Fibroblast of skin of right biceps (primary cell): Measurements from ENCODE around the gene TMEM139.
"Not testable (repeated sequence)": the region's sequence is repeated elsewhere in the genome, so short reads cannot be mapped to it uniquely, and the experiment has no call there.

Experiments used
- DNase-seq: peaks from one replicate; pipeline ENCODE4 v3.0.0-alpha.2; 2013

Gene TMEM139

DNA sequence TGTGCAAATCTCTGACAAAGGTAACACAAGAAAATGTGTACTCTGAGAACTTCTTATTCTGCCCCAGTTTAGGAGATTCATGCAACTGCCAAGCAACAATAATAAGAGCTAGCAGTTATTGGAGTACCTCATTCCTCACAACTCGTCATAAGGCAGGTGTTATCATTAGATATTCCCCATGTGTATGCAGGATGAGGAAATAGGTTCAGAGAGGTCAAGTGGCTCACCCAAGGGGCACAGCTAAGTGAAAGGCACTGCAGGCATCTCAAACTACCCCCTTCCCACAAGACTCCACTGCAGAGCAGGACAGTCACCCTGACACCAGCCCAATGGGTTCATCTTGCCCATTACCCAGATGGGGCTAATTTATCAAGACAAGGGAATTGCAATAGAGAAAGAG, 22.9 kb upstream of the TMEM139 start:
- DNase-seq, result no peak

DNA sequence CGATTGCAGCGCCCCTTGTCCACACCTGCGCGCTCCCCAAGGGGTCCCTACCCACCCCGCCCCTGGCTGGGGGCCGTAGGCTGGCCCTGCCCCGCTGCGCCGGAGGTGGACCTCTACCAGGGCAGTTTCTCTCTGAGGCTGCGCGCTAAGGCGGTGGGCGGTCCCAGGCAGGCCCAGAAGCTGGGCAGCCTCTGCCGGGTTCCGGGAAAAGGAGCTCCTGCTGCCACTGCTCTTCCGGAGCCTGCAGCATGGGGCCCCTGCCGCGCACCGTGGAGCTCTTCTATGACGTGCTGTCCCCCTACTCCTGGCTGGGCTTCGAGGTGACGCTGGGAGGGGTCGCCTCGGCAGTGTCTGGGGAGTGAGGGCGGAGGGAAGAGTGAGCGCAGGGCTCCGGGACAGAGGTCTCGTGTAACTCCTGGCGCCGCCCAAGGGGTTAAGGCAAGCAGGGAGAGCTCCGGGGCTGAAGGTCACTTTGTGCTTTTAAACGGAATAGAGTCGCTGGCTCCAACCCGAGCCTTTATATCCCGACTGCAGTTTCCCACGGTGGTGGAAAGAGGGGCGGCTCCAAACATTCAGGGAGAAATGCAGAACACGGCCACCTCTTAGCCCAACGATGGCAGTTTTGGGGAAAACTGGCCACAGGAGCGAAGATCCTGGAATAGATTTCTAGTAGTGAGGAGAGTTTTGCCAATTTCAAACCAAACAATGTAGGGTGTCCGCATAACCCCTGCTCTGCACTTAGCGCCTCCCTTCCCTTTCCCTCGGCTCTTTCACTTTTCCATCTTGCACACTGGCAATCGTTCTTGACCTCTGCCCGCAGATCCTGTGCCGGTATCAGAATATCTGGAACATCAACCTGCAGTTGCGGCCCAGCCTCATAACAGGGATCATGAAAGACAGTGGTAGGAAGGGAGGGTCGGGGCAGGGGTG, 21.2 kb upstream of the TMEM139 start, which contains the start of gene GSTK1:
TSS of gene GSTK1 (plus strand) at position 176 of the 930 bp plus-strand sequence. CDS start at position 249, 73 bp downstream.
- peak; percentile 68 for DNase-seq

DNA sequence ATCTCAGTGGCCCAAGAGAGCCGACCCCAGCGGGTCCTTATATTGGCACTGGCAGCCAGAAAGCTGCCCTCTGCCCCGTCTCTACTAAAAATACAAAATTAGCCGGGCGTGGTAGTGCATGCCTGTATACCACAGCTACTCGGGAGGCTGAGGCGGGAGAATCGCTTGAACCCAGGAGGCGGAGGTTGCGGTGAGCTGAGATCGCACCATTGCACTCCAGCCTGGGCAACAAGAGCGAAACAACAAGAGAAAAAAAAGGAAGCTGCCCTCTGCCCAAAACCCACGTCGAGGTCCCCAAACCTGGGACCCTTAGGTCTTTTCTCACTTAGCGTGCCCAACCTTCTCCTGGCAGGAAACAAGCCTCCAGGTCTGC, 20.6 kb upstream of the TMEM139 start:
- DNase-seq, result not testable (repeated sequence)

DNA sequence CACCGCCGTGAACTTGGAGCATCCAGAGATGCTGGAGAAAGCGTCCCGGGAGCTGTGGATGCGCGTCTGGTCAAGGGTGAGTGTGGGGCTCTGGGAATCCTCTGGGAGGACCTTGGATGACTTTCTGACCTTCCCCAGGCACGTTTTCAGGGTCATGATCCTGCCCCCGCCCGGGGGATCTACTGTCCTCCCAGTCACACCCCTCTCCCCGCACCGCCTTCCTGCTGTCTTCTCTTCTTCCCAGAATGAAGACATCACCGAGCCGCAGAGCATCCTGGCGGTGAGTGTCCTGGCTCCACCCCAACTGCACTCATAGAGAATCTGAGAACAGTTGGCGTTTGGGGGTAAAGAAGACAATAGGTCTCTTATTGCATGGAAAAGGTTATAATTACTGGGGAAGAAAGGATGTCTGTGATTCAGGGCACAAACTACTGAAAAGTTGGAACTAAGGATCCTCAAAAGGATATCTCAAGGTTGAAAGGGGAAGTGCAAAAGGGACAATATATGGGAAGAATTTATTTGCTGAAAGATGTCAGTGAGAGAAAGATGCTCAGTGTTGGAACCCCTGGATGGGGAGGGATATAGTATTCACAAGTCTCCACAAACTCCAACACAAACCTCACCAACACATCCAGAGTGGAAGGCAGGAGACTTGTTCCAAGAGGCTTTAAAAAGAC, 19.6 kb upstream of the TMEM139 start:
- no peak for DNase-seq

DNA sequence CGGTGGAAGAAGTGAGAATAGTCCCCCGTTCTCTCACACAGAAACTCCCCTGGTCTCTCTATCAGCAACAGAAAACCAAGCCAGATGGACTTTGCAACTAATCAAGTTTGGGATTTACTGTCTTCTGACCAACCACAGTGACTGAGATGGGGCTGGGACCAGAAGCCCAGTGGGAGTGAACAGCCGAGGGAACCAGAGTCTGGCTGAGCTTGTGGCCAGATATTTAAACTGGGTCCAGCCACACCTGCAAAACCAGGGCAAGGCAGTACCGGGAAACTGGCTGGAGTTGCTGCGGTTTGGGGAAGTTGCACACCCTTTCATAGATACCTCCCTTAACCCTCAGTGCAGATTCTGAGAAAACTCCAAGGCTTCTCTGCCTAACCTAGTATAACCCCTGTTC, 15.5 kb upstream of the TMEM139 start:
- DNase-seq, result no peak

DNA sequence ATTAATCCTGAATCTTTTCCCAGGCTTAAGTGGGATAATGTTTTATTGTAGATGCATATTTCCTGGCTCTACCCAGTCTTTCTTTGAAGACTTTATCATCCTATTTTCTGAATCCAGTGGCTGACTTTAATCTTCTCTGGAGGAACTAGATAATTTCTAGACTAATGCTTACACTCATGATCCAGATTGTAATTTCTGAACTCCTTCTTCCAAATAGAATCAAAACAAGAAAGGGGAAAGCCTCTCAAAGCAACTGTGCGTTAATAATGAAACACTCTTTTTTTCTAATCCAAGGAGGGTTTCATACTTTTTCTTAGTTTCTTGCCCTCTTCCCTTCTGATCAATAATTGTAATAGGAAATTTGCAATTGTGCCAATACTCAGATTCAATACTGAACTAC, 13.5 kb upstream of the TMEM139 start:
- DNase-seq, result no peak

DNA sequence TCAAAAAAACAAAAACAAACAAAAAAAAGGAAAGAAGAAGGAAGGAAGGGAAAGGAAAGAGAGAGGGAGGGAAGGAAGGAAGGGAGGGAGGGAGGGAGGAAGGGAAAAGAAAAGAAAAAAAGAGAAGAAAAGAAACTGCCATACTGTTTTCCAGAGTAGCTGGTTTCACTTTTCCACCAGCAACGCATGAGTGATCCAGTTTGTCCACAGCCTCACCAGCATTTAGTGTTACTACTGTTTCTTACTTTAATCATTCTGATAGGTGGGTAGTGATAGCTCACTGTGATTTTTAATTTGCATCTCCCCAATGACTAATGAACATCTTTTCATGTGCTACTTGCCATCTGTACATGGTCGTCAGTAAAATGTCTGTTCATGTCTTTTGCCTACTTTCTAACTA, 11.9 kb upstream of the TMEM139 start:
- no peak for DNase-seq

DNA sequence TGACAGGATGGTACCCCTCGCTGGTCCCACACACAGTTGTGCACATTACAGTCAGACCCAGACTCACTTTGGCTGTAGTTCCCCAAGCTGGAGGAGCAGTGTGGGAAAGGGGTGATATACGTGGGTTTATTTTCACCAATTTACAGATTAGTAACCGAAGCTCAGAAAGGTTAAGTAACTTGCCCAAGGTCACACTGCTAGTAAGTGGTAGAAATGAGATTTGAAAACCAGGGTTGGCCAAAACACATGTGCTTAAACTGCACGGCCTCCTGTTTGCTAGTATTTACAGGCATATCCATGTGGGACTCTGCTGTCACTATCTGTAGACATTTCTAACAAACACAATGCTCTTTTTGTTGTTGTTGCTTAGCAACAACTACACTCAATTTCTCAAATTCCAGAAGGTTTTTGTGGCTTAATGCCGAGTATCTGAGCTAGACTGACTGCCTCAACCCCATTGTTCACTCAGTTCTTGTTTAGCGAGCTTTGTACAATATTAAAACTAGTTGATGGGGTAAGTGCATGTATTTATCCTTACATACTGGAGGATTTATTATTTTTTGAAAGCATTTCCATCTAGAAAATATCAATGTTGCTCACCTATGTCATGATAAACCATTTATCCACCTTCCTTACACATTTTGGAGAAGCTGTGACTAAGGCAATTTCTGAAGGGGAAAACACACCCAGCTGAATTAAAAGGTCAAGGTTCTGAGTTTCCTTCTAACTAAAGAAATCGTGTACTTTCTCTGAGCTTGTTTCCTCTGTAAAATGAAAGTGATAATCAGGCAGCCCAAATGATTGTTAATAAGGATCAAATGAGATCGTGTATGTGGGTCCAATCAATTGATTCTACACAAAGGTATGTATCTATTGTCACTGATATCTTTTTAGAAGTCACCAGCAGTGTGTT, 5.3 kb upstream of the TMEM139 start:
- peak; percentile 66 for DNase-seq

DNA sequence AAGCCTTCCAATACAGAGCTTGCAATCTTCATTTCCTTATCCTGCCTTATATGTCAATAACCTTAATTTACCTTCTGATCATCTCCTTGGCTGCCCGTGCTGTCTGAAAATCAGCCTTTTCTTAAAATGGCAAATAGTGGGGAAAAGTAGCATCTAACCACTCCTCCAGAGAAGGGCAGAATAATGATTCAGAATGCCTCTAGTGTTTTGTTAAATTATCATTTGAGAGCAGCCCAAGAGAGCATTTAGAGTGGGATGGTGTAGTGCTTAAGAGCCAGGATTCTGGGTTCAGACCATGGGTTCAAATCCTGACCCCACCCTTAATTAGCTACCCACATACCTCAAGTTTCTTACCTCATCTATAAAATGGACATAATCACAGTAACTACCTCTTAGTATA, 4.6 kb upstream of the TMEM139 start:
- DNase-seq, result no peak

DNA sequence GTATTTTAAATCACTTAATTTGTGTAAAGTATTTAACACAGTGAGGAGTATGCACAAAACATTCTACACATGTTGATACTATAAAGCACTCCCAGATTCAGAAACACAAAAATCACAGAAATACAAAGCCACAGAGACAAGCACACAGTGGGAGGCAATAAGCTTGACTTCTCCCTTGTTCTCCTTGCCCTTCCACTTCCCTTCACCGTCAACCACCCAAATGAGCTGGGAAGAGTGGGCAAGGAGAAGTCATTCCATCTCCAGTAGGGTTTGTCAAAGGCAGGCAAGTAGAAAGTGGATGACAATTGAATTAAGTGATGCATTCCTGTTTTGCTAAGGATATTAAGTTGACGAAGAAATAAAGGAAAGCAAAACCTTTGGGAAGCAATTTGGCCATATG, 4.2 kb upstream of the TMEM139 start:
- DNase-seq, result no peak

DNA sequence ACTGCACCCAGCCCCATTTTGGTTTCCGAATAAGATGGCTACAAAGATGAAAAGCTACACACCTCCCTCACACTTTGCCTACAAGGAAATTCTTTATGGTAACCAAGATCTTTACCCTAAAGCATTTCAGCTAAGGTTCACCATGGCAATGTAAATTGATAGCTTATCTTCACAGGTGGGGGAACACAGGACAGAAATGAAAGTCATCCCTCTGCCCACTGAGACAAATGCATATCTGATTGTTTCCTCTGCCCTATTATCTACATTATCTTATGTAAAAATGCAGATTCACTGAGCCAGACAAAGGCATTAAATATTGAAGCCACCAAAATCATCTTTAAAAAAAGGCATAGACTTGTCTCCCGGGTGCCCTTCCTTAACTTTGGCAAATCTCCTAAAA, 3.2 kb upstream of the TMEM139 start:
- no peak for DNase-seq

DNA sequence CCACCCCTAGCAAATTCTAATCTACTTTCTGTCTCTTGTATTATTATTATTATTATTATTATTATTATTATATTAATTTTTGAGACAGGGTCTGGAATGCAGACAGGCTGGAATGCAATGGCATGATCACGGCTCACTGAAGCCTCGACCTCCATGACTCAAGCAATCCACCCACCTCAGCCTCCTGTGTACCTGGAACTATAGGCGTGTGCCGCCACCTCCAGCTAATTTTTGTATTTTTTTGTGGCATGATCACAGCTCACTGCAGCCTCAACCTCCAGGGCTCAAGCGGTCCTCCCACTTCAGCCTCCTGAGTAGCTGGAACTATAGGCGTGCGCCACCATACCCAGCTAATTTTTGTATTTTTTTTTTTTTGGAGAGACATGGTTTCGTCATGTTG, 2.6 kb upstream of the TMEM139 start:
- no peak for DNase-seq

DNA sequence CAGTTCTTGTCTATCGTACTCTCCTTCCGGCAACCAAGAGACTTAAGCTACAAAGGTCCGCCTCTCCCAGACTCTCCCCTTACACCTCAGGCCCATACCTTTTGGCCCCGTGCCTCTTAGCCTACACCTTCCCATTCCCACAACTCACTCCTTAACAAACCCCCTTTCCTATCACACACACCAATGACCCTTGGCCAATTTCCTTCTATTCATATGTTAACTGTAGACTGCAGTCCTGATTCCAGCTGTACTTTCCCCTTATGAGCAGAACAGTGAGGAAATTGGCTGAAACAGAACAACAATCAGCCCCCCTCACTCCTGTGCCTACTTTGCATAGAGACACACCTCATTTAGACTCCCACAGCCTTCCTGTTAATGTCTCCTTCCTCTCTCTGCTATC, 1.4 kb upstream of the TMEM139 start:
- DNase-seq, result no peak

DNA sequence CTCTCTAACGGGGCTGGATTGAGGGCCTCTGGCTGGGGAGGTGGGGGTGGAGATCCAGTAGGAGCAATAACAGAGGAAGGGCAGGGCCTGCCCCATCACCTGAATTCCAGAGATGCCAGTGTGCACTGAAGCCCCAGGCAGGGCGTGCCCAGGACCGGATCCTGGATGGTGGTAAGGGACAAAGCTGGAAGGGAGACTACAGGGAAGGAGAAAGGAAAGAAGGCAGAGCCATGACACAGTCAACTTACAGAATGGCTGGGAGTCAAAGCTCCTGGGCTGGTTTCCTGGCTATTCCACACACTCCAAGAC, 666 bp downstream of the TMEM139 start:
- DNase-seq, result no peak

DNA sequence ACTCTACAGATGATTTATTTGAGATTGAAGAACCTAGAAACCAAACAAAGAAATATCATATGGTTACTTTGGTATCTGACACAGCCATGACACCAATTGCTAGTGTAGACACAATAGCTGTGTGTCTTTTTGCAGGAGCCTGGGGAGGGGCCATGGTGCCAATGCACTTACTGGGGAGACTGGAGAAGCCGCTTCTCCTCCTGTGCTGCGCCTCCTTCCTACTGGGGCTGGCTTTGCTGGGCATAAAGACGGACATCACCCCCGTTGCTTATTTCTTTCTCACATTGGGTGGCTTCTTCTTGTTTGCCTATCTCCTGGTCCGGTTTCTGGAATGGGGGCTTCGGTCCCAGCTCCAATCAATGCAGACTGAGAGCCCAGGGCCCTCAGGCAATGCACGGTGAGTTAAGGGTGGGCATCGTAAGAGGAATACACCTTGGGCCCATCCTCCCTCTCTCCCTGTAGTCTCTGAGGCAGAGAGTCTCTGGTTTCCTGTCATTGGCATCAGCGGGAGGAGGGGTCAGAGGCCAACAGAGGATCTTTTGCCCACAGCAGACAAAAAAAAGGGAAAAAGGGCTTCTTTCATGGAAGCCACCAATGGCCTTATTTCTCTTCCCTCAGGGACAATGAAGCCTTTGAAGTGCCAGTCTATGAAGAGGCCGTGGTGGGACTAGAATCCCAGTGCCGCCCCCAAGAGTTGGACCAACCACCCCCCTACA, 1.2 kb downstream of the TMEM139 start:
- DNase-seq, result no peak

DNA sequence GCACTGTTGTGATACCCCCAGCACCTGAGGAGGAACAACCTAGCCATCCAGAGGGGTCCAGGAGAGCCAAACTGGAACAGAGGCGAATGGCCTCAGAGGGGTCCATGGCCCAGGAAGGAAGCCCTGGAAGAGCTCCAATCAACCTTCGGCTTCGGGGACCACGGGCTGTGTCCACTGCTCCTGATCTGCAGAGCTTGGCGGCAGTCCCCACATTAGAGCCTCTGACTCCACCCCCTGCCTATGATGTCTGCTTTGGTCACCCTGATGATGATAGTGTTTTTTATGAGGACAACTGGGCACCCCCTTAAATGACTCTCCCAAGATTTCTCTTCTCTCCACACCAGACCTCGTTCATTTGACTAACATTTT, 1.7 kb downstream of the TMEM139 start:
- no peak for DNase-seq

DNA sequence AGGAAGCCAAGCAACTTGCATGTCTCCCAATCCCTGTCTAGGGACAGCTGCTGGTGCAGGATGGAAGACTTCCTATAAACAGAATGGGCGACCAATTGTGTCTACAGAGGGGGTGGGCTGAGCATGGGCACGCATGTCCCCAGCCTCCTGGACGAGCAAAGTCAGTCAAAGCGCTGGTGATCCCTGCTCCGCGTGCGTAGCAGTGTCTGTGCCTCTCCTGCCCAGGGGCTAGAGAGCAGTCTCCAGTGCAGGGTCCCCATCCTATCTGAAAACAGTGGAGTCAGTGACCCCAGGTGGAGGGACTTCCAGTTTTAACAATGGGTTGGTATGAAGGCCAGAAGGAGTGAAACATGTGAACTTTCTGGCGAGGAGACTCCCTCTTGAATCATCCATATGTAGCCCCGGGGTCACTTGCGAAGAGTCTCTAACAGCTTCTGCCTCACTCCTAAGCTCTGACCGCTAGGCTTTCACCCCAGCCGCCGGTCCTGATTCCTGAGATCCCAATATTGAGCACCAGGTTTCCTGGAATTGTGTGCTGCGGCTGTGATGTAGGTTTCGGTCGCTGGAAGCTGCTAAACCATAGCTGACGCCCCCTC, 2.7 kb downstream of the TMEM139 start:
- DNase-seq, result no peak

DNA sequence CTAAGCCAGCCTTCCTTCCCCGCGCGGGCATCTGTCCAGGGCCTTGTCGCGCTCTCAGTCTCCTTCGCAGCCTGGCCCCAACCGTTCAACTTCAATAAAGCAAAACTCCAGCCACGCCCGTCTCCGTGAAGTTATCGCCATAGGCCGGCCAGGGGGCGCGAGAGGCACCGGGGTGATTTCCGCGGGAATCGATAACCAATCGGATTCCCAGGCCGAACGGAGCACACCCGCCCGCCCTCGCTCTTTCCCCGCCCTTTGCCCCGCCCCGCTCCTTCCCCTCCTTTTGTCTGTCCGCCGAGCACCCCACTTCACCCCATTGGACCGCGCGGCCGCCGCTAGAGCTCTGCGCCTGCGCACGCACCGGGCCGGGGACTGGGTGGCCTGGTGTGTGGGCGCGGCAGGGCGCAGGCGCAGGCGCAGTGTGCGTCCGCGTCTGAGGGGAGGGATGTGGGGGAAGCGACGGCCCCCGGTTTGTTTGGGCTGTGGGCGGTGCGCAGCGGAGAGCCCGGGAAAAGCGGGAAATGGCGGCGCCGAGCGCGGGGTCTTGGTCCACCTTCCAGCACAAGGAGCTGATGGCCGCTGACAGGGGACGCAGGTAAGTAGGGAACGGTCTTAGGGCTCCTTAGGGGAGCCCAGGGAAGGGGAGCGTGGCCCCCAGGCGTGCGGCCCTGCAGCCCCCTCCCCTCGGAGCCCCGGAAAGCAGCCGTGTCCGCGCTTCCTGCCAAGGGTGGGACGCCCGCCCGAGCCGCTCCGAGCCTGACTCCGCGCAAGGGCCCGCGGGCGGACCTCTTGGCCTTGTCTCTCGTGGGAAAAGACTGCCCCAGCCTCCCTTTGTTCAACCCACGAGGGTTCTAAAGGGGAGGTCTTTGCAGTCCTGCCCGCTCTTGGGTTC, 3.4 kb downstream of the TMEM139 start, which contains the start of gene CASP2:
TSS of gene CASP2 (plus strand) at position 417 of the 892 bp plus-strand sequence. CDS start at position 522, 105 bp downstream.
- peak; percentile 97 for DNase-seq

DNA sequence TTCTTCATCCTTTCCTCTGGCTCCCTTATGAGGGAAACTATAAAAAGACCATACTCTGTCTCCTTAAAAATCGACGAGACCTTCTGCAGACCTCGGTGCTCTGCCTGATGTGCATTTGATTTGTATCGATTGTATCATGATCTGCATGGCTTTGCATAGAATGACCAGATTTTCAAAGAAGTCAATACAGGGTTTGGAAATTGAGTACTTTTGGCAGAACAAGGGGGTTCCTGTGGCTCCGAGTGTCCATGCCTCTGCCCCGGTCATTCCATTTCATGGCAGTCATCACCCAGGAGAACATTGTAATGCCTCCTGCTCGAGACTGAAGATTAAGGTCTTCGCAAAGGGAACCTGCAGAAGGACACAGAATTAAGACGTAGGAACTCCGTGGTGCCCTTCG, 4.1 kb downstream of the TMEM139 start:
- DNase-seq, result peak; percentile 15

DNA sequence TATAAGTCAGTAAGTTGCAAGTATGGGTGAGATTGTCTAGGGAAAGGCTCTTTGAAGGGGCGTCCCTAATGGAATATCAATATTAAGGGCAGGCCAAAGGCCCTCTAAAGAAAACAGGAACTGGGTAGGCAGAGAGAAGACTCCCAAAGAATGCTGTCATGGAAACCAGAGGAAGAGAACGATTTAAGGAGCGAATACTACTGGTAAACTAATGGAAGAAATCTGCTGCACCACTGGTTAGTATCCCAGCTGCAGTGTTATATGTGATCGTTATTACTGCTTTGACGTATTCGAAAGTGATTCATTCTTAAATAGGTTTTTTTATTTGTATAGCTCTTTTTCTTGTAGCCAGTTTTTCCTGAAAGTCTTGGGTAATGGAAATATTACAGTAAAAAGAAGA, 4.7 kb downstream of the TMEM139 start:
- peak; percentile 16 for DNase-seq

DNA sequence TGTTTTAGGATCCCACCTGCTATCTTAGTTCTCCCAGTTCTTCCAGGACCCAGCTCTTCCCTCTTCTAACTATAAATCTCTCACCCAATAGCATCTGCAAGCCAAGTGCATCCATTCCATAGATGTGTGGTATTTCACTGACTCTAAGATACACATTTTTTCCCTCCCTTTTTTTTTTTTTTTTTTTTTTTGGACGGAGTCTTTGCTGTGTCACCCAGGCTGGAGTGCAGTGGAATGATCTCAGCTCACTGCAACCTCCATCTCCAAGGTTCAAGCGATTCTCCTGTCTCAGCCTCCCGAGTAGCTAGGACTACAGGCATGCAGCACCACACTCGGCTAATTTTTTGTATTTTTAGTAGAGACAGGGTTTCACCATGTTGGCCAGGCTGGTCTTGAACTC, 5.1 kb downstream of the TMEM139 start:
- peak; percentile 11 for DNase-seq
